ENCODE measurements around the gene AAGAB. TPM values are rescaled to one million over a fixed set of nuclear protein-coding genes. Genes with fewer than 3 reads are reported as not detected.

Gene AAGAB
- polyA plus RNA-seq, 1 donor from 2014 or later = 114 TPM

DNA sequence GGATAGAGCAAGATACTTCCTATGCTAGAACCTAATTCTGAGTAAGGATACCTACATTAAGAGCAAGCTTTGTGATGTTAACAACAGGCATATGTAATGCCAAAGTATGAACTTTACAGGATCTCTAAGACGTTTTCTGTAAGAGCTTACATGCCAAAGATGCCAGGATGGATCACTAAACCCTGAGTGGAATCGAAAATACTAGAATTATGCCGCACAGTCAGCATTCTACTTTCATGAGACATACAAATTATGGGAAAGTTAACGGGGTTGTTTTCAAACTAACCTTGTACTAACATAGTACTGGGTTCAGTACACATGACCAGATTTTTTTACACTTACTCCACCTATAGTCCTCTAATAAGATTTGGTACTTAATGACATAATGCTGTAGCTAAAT lies 55.1 kb downstream of the AAGAB start:
- Histone ChIP-seq H3K27me3 (ENCODE audit: insufficient read depth, low read depth, low read length) (no peaks in the 10 kb centered on the region), H3K9me2 (ENCODE audit: insufficient read depth, low read length) (no peaks in the 10 kb centered on the region), H3K79me2 (replicated peaks; ENCODE audit: insufficient read depth, low read length) (no peaks in the 10 kb centered on the region), H3K4me2 (ENCODE audit: low read length) (no peak overlapping the region), H3K4me3 (ENCODE audit: low read length) (no peak overlapping the region), H4K20me1 (ENCODE audit: insufficient read depth) (no peaks in the 10 kb centered on the region), H3F3A (ENCODE audit: insufficient read depth, low read length, poor library complexity, severe bottlenecking) (no peaks in the 10 kb centered on the region), H2AFZ (ENCODE audit: low read depth, low read length) (no peak overlapping the region), H3K36me3 (ENCODE audit: insufficient read depth, low read length) (peaks cover 18% of the 10 kb centered on the region), H3K9ac (ENCODE audit: low read length) (no peak overlapping the region), H3K27ac (ENCODE audit: low read length) (no peak overlapping the region), H3K9me3 (ENCODE audit: low read length) (no peaks in the 10 kb centered on the region)
- TF ChIP-seq, protein P1, sequence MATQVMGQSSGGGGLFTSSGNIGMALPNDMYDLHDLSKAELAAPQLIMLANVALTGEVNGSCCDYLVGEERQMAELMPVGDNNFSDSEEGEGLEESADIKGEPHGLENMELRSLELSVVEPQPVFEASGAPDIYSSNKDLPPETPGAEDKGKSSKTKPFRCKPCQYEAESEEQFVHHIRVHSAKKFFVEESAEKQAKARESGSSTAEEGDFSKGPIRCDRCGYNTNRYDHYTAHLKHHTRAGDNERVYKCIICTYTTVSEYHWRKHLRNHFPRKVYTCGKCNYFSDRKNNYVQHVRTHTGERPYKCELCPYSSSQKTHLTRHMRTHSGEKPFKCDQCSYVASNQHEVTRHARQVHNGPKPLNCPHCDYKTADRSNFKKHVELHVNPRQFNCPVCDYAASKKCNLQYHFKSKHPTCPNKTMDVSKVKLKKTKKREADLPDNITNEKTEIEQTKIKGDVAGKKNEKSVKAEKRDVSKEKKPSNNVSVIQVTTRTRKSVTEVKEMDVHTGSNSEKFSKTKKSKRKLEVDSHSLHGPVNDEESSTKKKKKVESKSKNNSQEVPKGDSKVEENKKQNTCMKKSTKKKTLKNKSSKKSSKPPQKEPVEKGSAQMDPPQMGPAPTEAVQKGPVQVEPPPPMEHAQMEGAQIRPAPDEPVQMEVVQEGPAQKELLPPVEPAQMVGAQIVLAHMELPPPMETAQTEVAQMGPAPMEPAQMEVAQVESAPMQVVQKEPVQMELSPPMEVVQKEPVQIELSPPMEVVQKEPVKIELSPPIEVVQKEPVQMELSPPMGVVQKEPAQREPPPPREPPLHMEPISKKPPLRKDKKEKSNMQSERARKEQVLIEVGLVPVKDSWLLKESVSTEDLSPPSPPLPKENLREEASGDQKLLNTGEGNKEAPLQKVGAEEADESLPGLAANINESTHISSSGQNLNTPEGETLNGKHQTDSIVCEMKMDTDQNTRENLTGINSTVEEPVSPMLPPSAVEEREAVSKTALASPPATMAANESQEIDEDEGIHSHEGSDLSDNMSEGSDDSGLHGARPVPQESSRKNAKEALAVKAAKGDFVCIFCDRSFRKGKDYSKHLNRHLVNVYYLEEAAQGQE (IDR thresholded peaks at IDR 0.05; ENCODE audit: borderline replicate concordance) = no peak
- TF ChIP-seq TAF1 (IDR thresholded peaks at IDR 0.05; ENCODE audit: low read depth) (no peak), MXI1 (conservative IDR thresholded peaks at IDR 0.05; ENCODE audit: poor library complexity, severe bottlenecking) (no peak), POLR2AphosphoS5 (IDR thresholded peaks at IDR 0.05) (no peak), SMC3 (conservative IDR thresholded peaks at IDR 0.05; ENCODE audit: poor library complexity) (no peak), RAD21 (conservative IDR thresholded peaks at IDR 0.05) (no peak), EP300 (conservative IDR thresholded peaks at IDR 0.05; ENCODE audit: poor library complexity, severe bottlenecking) (no peak), EZH2 (IDR thresholded peaks at IDR 0.05; ENCODE audit: borderline replicate concordance, insufficient read depth, low read length, poor library complexity, severe bottlenecking) (no peak)
- TF ChIP-seq, protein P2, sequence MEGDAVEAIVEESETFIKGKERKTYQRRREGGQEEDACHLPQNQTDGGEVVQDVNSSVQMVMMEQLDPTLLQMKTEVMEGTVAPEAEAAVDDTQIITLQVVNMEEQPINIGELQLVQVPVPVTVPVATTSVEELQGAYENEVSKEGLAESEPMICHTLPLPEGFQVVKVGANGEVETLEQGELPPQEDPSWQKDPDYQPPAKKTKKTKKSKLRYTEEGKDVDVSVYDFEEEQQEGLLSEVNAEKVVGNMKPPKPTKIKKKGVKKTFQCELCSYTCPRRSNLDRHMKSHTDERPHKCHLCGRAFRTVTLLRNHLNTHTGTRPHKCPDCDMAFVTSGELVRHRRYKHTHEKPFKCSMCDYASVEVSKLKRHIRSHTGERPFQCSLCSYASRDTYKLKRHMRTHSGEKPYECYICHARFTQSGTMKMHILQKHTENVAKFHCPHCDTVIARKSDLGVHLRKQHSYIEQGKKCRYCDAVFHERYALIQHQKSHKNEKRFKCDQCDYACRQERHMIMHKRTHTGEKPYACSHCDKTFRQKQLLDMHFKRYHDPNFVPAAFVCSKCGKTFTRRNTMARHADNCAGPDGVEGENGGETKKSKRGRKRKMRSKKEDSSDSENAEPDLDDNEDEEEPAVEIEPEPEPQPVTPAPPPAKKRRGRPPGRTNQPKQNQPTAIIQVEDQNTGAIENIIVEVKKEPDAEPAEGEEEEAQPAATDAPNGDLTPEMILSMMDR (IDR thresholded peaks at IDR 0.05; ENCODE audit: poor library complexity, severe bottlenecking) = no peak

DNA sequence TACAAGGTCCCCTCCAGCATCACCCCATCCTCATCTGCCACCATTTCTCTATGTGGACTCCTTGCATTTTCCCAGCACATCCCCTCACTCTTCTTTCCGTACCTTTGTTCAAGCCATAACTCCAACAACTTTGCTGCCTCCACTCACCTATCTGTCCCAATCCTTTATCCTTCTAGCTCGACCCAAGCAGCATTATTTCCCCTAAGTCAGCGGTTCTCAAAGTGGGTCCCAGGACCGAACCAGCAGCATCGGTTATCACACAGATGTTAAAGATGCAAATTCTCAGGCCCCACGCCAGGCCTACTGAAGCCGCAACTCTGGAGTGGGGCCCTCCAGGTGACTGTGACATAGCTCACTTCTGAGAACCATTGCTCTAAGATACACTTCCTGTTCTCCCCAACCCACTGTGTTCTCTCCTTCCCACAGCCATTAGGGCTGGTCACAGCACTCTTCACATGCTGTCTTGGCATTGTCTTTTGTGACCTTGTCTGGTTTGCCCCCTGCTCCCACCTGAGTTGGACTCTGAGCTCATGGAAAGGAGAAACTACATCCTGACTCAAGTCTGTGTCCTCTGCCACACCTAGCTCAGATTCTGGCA lies 56.2 kb downstream of the AAGAB start:
- no peaks in the 10 kb centered on the region for H3K27me3 ChIP-seq (ENCODE audit: insufficient read depth, low read depth, low read length)
- no peaks in the 10 kb centered on the region for H3K9me2 ChIP-seq (ENCODE audit: insufficient read depth, low read length)
- H3K4me2 ChIP-seq (ENCODE audit: low read length) = no peak overlapping the region
- H3K27ac ChIP-seq (ENCODE audit: low read length) = no peak overlapping the region
- no peaks in the 10 kb centered on the region for H4K20me1 ChIP-seq (ENCODE audit: insufficient read depth)
- no peak overlapping the region for H2AFZ ChIP-seq (ENCODE audit: low read depth, low read length)
- H3K9ac ChIP-seq (ENCODE audit: low read length) = no peak overlapping the region
- TF ChIP-seq, protein P1 (IDR thresholded peaks at IDR 0.05; ENCODE audit: borderline replicate concordance) = no peak
- TF ChIP-seq RAD21 (conservative IDR thresholded peaks at IDR 0.05) (no peak), SMC3 (conservative IDR thresholded peaks at IDR 0.05; ENCODE audit: poor library complexity) (no peak), EP300 (conservative IDR thresholded peaks at IDR 0.05; ENCODE audit: poor library complexity, severe bottlenecking) (no peak), TAF1 (IDR thresholded peaks at IDR 0.05; ENCODE audit: low read depth) (no peak), POLR2AphosphoS5 (IDR thresholded peaks at IDR 0.05) (no peak), MXI1 (conservative IDR thresholded peaks at IDR 0.05; ENCODE audit: poor library complexity, severe bottlenecking) (no peak), EZH2 (IDR thresholded peaks at IDR 0.05; ENCODE audit: borderline replicate concordance, insufficient read depth, low read length, poor library complexity, severe bottlenecking) (no peak)
- TF ChIP-seq, protein P2 (IDR thresholded peaks at IDR 0.05; ENCODE audit: poor library complexity, severe bottlenecking) = no peak
- no peaks in the 10 kb centered on the region for H3K9me3 ChIP-seq (ENCODE audit: low read length)
- no peaks in the 10 kb centered on the region for H3K79me2 ChIP-seq (replicated peaks; ENCODE audit: insufficient read depth, low read length)
- H3K4me3 ChIP-seq (ENCODE audit: low read length) = no peak overlapping the region
- no peaks in the 10 kb centered on the region for H3F3A ChIP-seq (ENCODE audit: insufficient read depth, low read length, poor library complexity, severe bottlenecking)
- H3K36me3 ChIP-seq (ENCODE audit: insufficient read depth, low read length) = peaks cover 13% of the 10 kb centered on the region

All from neural cell (in vitro differentiated cells).